ENCODE data around the gene TMEM123.

Gene TMEM123

DNA sequence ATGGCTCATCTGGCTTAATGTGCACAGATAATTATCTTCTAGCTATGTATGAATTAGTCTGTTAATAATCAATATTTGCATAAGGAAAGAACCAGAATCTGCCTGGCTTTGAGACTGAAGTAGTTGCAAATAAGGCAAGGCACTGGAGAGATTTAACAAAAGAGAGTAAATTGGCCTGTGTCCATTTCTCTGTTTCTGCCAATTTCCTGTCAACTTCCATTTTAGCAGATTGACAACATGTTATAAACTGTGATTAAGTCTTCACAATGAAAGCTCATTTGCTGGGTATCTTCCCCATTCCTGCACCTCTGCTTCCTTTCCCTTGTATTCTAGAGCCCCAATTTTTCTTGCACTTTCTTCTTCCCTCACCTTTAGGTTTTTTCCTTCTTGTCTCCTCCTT lies 5.3 kb upstream of the TMEM123 start:
- peak overlapping the region; percentile 53; the same call in 1 of the 2 replicates for H2AFZ ChIP-seq (ENCODE audit: low read length)
- H3K4me1 ChIP-seq (ENCODE audit: insufficient read depth, low read length, poor library complexity, severe bottlenecking): peaks cover 61% of the 10 kb centered on the region
- TF ChIP-seq, protein P1, sequence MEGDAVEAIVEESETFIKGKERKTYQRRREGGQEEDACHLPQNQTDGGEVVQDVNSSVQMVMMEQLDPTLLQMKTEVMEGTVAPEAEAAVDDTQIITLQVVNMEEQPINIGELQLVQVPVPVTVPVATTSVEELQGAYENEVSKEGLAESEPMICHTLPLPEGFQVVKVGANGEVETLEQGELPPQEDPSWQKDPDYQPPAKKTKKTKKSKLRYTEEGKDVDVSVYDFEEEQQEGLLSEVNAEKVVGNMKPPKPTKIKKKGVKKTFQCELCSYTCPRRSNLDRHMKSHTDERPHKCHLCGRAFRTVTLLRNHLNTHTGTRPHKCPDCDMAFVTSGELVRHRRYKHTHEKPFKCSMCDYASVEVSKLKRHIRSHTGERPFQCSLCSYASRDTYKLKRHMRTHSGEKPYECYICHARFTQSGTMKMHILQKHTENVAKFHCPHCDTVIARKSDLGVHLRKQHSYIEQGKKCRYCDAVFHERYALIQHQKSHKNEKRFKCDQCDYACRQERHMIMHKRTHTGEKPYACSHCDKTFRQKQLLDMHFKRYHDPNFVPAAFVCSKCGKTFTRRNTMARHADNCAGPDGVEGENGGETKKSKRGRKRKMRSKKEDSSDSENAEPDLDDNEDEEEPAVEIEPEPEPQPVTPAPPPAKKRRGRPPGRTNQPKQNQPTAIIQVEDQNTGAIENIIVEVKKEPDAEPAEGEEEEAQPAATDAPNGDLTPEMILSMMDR (conservative IDR thresholded peaks at IDR 0.05; ENCODE audit: low read length): no peak
- TF ChIP-seq EZH2phosphoT487 (IDR thresholded peaks at IDR 0.05; ENCODE audit: borderline replicate concordance): no peak
- no peak overlapping the region for H3K9ac ChIP-seq (ENCODE audit: low read depth, low read length, poor library complexity, severe bottlenecking)
- no peaks in the 10 kb centered on the region for H3K36me3 ChIP-seq (ENCODE audit: insufficient read depth, low read length)
- H3K79me2 ChIP-seq (ENCODE audit: insufficient read depth, low read length): peaks cover 10% of the 10 kb centered on the region; the same call in 1 of the 2 replicates
- H3K9me2 ChIP-seq (replicated peaks; ENCODE audit: low read depth, low read length): no peaks in the 10 kb centered on the region
- peaks cover 5% of the 10 kb centered on the region for H3F3A ChIP-seq (ENCODE audit: low read depth)
- H3K27me3 ChIP-seq (ENCODE audit: insufficient read depth, low read length, poor library complexity, severe bottlenecking): no peaks in the 10 kb centered on the region
- no peaks in the 10 kb centered on the region for H3K9me3 ChIP-seq (ENCODE audit: insufficient read depth, low read depth, low read length)
- H3K4me2 ChIP-seq (ENCODE audit: low read depth, low read length, poor library complexity, severe bottlenecking): peak overlapping the region; percentile 23
- no peak overlapping the region for H3K4me3 ChIP-seq (ENCODE audit: low read length, poor library complexity, severe bottlenecking)
- H4K20me1 ChIP-seq (ENCODE audit: insufficient read depth, low read length, poor library complexity, severe bottlenecking): no peaks in the 10 kb centered on the region

- no peaks in the 10 kb centered on the region for H3K9me2 ChIP-seq (replicated peaks; ENCODE audit: low read depth, low read length)
- H3K4me2 ChIP-seq (ENCODE audit: low read depth, low read length, poor library complexity, severe bottlenecking): no peak overlapping the region
- peaks cover 13% of the 10 kb centered on the region for H3K79me2 ChIP-seq (ENCODE audit: insufficient read depth, low read length)
- no peak overlapping the region for H2AFZ ChIP-seq (ENCODE audit: low read length)
- peaks cover 56% of the 10 kb centered on the region for H3K4me1 ChIP-seq (ENCODE audit: insufficient read depth, low read length, poor library complexity, severe bottlenecking)
- no peak for TF ChIP-seq EZH2phosphoT487 (IDR thresholded peaks at IDR 0.05; ENCODE audit: borderline replicate concordance)
- TF ChIP-seq, protein P1 (conservative IDR thresholded peaks at IDR 0.05; ENCODE audit: low read length): no peak
- H3F3A ChIP-seq (ENCODE audit: low read depth): peaks cover 5% of the 10 kb centered on the region
- H3K4me3 ChIP-seq (ENCODE audit: low read length, poor library complexity, severe bottlenecking): no peak overlapping the region
- H3K36me3 ChIP-seq (ENCODE audit: insufficient read depth, low read length): no peaks in the 10 kb centered on the region
- H3K27me3 ChIP-seq (ENCODE audit: insufficient read depth, low read length, poor library complexity, severe bottlenecking): peaks cover 3% of the 10 kb centered on the region
- H3K9me3 ChIP-seq (ENCODE audit: insufficient read depth, low read depth, low read length): no peaks in the 10 kb centered on the region
- no peaks in the 10 kb centered on the region for H4K20me1 ChIP-seq (ENCODE audit: insufficient read depth, low read length, poor library complexity, severe bottlenecking)
- H3K9ac ChIP-seq (ENCODE audit: low read depth, low read length, poor library complexity, severe bottlenecking): no peak overlapping the region
Observed at GRCh38 chr11:102457056-102457677, 4.6 kb upstream of the TMEM123 start.

- no peak for TF ChIP-seq EZH2phosphoT487 (IDR thresholded peaks at IDR 0.05; ENCODE audit: borderline replicate concordance)
- TF ChIP-seq, protein P1 (conservative IDR thresholded peaks at IDR 0.05; ENCODE audit: low read length): no peak
- no peak overlapping the region for H3K4me2 ChIP-seq (ENCODE audit: low read depth, low read length, poor library complexity, severe bottlenecking)
- peaks cover 56% of the 10 kb centered on the region for H3K4me1 ChIP-seq (ENCODE audit: insufficient read depth, low read length, poor library complexity, severe bottlenecking)
- peaks cover 8% of the 10 kb centered on the region for H3K27me3 ChIP-seq (ENCODE audit: insufficient read depth, low read length, poor library complexity, severe bottlenecking)
- H3K9me2 ChIP-seq (replicated peaks; ENCODE audit: low read depth, low read length): no peaks in the 10 kb centered on the region
- peaks cover 5% of the 10 kb centered on the region for H3F3A ChIP-seq (ENCODE audit: low read depth)
- peaks cover 2% of the 10 kb centered on the region for H4K20me1 ChIP-seq (ENCODE audit: insufficient read depth, low read length, poor library complexity, severe bottlenecking)
- H3K4me3 ChIP-seq (ENCODE audit: low read length, poor library complexity, severe bottlenecking): no peak overlapping the region
- peaks cover 21% of the 10 kb centered on the region for H3K79me2 ChIP-seq (ENCODE audit: insufficient read depth, low read length)
- no peaks in the 10 kb centered on the region for H3K9me3 ChIP-seq (ENCODE audit: insufficient read depth, low read depth, low read length)
- H3K36me3 ChIP-seq (ENCODE audit: insufficient read depth, low read length): no peaks in the 10 kb centered on the region
- H3K9ac ChIP-seq (ENCODE audit: low read depth, low read length, poor library complexity, severe bottlenecking): no peak overlapping the region
- no peak overlapping the region for H2AFZ ChIP-seq (ENCODE audit: low read length)
Observed at GRCh38 chr11:102456381-102456780, 3.8 kb upstream of the TMEM123 start.

Measured in Loucy (cell line).